Activated naive CD8-positive, alpha-beta T cell treated with anti-CD3 and anti-CD28 coated beads, Interleukin-2, amount 50 U/mL, for 16 hours (primary cell): ENCODE measurements around the gene SLC26A9.

Source experiments
- DNase-seq: peaks from one replicate; pipeline ENCODE4 v3.0.0-alpha.2; 2020; ENCODE audit warnings: low read depth, low spot score

SLC26A9 gene

DNA sequence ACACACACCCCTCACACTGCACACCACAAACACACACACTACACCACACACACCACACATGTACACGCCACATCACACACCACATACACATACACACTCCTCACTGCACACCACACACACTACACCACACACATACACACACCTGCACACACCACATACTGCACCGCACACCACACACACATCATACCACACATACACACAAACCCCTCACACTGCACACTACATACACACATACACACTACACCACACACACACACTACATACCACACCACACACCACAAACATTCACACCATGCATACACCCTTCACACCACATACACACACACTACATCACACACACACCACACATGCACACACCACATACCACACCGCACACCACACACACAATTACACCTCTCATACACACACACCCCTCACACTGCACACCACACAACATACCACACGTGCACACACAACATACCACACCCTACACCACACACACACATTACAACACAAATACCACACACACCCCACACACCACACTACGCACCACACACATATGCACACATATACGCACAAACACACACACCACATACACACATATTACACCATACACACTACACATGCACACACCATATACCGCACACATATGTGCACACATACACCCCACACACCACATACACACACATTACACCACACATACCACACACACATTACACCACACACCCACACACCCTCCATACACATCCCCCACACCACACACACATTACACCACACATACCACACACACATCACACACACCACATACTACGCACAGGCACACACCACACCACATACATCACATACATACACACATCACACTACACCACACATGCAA is 30.3 kb upstream of the SLC26A9 start:
- no peak for DNase-seq

DNA sequence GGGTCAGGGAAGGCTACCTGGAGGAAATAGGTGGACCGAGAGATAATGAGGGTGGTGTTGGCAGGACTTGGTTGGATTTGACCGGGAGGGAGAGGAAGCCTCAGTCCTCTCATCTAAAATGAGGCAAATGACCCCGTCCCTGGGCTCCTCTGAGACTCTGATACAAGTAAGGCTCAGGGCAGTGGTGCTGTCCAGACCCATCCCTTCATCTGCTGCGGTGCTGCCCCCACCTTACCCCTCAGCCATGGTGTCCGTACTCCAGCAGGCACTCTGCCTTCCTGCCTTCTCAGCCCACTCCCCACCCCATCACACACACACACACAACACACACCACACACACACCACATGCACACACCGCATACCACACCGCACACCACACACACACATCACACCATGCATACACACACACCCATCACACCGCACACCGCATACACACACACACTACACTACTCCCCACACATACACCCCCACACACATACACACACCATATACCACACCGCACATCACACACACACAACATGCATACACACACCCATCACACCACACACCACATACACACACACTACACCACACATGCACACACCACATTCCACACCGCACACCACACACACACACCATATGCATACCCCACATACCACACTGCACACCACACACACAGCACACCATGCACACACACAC is 29.4 kb upstream of the SLC26A9 start:
- no peak for DNase-seq

DNA sequence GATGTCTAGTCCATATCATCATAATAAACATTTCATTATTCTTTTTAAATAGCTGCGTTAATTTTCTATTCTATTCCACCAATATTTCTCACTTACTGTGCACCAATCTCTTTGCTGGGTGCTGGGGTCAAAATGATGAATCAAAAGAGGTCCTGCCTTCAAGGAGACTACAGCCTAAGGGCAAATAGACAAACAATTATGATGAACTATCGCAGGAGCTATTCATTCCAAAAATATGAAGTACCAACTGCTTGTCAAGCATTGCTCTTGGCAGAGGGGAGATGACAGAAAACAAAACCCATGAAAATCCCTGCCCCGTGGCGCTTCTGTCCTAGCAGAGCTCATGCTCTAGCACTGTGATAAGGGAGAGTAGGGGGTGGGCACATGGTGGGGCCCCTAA is 28.8 kb upstream of the SLC26A9 start:
- DNase-seq: no peak

DNA sequence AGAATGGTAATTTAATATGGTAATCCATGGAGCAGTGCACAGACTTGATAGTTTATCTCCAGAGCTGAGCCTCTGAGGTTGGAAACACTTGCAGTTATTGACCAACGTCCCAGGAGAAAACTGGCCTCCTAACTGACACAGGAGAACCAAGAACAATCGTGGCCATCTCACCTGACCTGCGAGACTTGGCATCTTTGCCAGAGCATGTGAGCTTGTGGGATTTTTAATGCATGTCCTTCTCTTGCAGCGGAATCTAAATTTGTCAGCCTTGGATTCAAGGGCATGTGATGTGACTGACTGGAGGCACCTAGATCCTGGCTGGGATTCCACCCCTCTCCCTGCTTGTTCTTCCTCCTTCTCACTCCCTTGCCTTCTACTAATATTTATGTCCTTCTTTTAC is 27.8 kb upstream of the SLC26A9 start:
- DNase-seq: no peak

DNA sequence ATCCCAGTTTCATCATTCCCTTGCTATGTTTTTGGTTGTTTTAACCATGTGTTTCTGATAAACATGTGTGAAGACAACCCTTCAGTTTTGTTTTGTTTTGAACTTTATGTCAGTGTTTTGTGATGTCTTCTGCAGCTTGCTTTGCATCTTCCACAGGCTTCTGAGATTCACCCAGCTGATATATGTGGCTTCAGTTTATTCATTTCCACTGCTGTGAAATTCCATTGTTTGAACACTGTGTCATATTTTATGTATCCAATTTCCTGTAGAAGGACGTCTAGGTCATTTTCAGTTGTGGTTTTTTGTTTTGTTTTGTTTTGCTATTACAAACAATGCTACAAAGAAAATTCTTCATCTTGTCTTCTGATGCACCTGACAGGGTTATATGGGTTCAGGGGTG is 27.2 kb upstream of the SLC26A9 start:
- DNase-seq: no peak

DNA sequence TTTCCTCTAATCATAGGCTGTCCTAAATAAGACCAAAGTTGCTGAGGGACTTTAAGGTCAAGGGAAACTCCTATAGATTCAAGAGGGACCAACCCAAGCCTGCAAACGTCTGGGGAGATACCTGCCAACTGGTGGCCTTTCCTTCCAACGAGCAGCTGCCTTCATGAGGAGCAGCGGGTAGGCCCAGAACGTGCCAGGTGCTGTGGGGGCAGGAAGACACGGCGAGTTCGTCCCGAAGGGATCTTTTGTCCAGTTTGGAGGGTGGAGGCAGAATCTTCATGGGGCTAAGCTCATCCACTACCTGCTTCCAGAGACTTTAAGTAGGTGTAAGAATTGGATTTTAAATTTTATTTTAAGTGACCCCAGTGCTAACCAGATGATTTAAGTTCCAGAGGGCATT is 26.0 kb upstream of the SLC26A9 start:
- DNase-seq: no peak

DNA sequence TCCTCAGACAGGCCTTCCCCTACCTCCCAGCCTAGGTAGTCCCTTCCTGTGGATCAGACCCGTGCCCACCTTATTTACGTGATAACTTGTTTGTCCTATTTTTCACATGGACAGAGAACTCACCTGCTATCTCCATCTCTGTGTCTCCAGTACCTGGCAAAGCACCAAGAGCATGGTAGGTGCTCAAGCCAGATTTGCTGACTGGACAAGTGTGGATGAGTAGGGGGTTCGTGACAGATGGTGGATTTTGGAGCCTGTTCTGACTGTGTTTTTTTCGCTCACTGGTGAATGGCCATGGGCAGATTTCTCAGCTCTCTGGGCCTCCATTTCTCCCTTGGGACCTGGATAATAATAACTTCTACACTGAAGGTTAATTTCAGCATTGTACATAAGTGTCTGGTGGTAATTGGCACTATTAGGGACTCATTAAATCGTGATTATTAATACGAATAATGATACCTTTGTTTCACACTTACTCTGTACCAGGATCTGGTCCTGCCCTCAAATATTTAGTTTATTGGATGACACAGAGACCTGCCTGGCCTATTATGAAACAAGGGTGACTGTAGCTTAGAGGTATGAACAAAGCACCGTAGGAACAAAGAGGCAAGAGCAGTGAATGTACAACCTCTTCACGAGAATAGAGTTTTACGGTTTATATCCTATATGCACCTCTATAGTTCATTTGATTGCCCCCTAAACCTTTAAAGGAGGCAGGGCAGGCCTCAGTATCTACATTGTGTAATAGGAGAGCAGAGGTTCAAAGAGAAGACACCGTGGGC is 24.5 kb upstream of the SLC26A9 start:
- DNase-seq: no peak

DNA sequence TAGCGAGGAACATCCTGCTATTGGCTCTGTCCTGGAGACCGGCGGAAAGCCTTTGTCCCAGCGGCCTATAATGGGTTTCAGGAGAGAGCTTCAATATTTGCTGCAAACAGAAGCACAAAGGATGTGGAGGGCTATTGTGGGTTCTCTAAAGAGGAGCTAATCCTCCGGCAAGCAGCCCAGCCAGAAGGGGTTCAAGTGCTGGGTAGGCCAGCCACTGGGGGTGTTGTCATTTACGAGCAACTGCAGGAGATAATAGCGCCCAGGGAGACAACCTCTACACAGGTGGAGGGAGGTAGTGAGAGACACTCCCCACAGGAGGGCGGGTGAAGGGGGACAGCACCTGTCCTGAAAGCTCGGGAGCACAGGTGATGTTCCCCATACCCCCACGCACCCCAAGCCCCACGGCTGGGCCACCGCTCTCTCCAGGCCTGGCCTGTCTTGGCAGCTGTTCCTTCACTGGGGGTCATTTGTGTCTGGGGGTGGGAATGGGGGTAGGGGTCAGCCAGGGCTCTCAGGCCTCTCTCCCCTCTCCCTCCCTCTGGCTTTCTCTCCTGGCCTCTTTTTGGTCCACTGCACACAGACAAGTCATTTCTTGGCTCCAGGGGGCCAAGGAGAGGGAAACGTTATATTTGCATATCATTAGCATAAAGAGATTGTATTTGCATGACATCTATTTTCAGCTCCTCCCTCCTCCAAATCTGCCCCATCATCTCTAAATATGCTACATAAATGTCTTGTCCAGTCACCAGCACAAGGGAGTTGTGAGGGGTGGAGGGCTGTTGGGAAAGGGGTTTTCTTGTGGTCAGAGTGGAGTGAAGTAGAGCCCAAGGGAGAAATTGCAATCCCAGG is 22.0 kb upstream of the SLC26A9 start:
- no peak for DNase-seq

DNA sequence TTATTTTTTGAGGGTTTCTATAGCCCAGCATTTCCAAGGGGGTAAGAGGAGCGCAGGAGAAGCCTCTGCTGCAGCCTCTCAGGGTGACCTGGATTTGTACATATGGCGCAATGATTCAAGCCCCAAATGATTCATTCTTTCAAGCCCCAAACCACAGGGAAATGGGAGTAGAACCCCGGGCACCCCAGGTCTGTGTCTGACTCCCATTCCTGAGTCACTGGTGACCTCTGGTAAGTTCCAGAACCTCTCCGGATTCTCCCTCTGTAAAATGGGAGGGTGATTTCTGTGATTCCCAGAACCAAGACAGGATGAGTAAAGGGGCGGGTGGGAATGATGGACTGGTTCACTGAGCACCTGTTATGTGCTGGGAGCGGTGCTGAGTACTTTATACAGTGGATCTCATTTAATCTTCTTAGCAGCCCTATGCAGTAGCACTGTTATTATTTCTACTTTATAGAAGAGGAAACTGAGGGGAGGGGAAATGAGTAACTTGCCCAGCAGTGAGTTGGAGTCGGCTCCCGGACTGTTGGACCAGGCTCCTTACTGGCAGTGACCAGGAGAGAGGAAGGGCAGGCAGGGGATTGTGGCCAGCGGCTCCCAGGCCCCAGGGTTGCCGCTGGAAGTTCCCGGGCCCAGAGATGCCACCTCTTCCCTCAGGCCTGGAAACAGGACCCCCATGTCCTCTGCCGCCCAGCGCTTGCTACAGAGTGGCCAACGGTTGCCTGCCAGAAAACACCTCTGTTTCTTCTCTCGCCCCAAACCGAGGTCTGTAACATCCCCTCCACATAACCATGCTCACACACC is 20.3 kb upstream of the SLC26A9 start:
- no peak for DNase-seq

DNA sequence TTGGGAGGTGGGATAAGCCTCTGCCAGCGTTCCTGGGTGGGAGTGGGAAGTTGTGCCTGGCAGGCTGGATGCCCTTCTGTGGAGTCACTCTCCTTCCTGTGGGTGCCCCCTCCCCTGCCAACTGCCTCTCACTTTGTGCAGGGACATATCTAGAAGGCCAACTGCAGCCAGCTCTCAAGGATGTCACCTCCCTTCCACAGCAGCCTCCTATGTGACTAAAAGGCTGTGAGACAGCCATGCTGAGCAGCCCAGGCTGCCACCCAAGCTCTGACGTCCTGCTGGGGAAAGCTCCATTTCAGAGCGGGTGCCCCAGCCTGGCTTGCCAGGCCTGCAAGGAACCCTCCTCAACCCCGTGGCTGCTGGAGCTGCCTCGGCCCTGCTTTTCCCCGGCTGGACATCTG is 19.6 kb upstream of the SLC26A9 start:
- no peak for DNase-seq

DNA sequence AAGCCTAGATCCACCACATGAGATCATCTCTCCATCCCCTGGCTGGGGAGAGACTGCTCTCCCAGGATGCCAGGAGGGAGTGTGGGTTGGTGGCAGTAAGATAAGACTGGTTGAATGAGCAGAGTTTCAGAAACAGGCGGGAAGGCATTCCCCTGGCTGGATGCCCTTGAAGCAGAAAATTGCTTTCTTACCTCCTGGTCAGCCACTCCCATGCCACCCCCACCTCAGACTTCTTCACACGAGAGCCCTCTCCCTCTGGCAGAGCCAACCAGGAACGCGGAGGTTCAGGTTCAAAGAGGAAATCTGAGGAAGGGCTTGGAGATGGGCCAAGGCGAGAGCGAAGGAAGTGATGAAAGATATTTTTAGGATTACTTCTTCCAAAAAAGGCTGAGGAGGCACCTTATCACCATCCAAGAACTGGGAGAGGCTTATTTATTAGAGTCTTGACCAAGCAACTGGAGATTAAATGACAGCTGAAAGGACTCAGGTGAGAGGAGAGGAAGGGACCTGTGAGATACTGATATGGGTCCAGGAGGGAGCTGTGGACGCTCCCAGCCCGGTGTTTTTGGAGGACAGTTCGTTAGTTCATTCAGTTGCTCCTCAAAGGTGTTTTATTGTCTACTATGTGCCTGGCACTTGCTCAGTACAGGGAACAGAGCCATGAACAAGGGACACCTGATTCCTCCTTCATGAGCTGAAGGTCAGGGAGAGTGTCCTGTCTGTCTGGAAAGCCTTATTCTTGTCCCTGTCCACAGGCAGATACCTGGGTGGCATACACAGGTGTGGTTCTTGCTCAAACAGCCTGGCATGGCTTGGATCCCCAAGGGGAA is 18.9 kb upstream of the SLC26A9 start:
- DNase-seq: no peak

DNA sequence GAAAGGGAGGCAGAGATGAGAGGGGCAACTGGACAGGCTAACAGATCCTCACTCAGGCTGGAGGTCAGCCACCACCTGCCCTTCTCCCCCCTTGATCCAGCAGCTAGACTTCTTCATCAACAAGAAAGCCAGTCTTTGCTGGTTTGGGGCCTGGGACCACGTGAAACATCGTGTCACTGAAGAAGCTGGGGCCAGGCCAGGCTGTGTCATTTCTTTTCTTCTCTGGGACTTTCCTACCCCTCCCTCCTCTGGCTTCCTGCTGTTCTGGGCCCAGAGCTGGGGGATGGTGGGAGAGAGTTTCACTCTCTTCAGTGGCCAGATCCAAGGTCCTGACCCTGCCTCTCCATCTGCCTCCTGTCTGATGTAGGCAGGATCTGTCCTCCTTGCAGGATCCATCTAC is 18.1 kb upstream of the SLC26A9 start:
- DNase-seq: no peak

DNA sequence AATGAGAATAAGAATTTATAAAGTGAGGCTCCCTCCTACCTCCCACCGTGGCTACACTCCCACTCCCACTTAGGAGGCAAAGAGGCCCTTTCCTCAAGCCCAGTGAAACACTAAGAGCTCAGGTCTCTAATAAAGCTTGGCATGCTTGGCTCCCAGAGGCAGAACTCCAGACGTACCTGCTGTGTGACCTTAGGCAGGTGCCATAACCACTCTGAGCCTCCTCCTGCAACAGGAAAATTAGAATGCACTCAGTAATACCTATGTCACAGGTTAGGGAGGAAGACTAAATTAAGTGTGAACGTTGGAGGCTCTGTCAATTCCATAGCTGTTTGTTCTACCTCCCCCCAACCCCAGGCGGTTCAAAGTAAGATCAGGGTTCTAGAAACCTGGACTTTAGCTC is 16.5 kb upstream of the SLC26A9 start:
- DNase-seq: no peak

DNA sequence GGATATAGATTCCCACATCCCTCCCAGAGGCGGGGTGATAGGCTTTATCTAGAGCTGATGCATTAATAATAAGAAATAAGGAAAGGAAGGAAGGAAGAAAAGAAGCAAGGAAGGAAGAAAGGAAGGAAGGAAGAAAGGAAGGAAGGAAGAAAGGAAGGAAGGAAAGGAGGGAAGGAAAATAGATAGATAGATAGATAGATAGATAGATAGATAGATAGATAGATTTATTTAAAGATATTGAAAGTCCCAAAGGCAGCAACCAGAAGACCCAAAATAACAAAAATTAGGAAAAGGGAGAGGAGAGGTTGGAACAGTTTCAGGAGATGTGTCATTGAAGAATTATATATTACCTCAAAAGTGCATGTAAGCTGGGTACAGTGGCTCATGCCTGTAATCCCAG is 12.2 kb upstream of the SLC26A9 start:
- DNase-seq: no peak

DNA sequence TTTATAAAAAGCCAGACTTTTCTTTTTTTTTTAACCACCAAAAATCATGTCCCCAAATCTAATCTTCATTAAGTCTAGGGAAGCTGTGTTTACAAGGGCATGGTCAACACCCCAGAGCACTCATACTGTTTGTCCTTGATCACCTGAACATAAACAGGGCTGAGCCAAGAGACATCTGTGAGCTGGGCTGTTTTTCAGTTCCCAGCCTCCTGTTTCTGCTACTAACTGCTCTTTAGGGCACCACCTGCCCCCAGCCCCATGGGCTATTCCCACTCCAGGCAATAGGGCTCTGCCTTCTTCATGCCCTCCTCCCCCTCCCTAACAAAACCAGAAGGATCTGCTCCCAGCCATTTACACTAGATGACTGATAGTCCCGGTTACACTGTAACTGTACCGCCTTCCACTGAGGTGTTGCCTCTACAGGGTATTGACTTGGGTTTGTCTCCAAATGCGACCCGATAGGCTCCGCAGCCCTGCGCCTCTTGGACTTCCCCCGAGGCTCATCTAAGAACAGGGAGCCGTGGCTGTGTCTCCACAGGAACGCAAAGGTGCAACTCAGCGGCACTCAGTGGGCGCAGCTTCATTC is 11.7 kb upstream of the SLC26A9 start:
- no peak for DNase-seq

DNA sequence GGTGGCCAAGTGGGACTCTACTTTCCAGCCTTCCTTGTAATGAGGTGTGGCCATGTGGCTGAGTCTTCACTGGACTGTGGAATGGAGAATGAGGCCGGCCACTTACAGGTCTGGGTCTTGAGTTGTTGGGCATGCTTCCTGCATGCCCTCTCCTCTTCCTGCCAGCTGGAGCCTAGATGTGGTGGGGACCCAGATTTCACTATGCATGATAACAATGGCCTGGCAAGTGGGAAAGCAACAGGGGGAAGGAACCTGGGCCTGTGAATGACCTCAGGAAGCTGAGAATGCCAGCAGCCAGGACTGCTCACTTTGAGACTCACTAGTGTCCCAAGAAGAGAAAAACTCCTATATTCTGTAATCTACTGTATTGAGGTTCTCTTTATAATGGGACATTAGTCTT is 8.5 kb upstream of the SLC26A9 start:
- no peak for DNase-seq

DNA sequence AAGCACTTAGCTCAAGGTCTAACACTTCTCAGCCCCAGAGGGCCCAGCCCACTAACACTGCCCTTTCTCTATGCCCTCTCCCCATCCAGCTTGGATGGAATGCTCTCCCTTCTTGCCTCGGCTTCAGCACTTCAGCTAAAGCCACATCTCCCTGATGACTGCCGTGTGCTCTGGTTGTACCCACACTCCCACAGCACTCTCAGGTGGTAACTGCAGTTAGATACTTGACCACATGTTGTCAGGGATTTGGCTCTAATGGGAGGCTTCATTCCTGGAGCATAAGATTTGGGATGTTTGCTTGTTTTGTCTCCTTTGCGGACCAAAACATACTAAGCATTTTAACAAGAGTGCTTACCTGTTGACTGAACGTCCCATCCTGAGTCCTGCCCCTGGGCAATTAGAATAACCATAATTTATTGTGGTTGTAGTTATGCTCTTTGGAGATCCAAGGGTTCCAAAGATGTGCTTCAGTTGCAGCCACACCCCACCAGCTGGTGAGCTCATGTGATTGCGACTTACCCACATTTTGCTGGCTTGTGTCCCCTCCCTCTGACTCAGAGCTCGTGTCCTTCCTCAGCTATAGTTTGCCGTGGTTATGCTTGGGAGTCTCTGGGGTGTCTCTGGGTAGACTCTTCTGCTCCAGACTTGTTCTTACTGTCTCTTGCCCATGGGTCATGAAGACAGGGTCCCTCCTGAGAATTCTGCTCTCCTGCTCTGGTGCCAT is 7.7 kb upstream of the SLC26A9 start:
- no peak for DNase-seq

DNA sequence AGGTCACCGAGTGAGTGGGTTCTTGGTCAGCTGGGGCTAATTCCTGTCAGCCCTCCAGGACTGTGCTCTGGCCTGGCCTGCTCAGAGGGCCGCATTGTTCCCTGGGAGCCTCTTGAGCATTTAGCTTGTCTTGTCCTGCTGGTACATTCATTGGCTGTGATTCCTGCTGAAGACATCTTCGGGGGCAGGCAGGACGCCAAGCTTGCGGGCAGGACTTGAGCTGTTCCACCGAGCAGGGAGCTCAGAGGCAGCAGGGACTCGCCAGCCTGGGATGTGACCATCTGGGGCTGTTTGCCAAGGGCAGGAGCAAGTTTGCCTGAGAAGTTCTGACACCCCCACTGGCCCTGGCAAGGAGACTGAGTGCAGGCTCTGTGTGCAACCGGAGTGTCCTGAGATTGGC is 7.0 kb upstream of the SLC26A9 start:
- DNase-seq: no peak

DNA sequence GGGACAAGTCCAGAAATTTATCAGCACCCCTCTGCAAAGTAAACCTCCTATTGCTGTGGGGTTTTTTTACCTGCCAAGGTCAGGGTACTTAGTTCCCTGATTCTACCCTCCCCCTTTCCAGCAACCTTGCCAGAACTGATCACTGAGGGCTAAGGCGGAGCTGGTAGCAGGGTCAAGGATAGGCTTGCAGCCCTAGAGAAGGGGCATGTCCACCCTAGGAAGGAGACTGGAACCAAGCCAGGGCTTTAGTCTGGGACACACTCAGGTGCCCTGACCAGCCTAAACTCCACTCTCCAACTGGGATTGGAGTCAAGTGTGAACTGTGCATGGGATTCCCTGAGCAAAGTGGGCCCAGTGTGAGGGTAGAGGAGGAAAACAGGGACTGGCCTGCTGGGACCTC is 6.5 kb upstream of the SLC26A9 start:
- no peak for DNase-seq
